GM10248 (cell line): ENCODE measurements around the gene CDHR2.
A peak's percentile ranks its signal among the peaks of the same experiment; 100 is the strongest.

ENCODE experiments used
- CTCF ChIA-PET: fragments of 300-600 bp; sonication (Branson Sonifier 250); formaldehyde crosslinking; extraction: SDS; loops from one replicate; lab custom pipeline; 2021; ENCODE audit warnings: antibody characterized with exemption; lab: Yijun Ruan, JAX
- POLR2A ChIA-PET: fragments of 350-650 bp; sonication (Branson Sonifier 250); formaldehyde crosslinking; extraction: SDS; loops from one replicate; lab custom pipeline; 2020; ENCODE audit warnings: antibody characterized with exemption; lab: Yijun Ruan, JAX
- DNase-seq: peaks from one replicate; pipeline ENCODE4 v3.0.0; 2012; ENCODE audit errors: extremely low spot score
- CTCF ChIP-seq: IDR thresholded peaks from 2 replicates; pipeline ENCODE4 v1.5.1; 2012; ENCODE audit warnings: mild to moderate bottlenecking, low read depth; ENCODE audit errors: extremely low read depth, missing control alignments, control extremely low read depth

Gene CDHR2

DNA sequence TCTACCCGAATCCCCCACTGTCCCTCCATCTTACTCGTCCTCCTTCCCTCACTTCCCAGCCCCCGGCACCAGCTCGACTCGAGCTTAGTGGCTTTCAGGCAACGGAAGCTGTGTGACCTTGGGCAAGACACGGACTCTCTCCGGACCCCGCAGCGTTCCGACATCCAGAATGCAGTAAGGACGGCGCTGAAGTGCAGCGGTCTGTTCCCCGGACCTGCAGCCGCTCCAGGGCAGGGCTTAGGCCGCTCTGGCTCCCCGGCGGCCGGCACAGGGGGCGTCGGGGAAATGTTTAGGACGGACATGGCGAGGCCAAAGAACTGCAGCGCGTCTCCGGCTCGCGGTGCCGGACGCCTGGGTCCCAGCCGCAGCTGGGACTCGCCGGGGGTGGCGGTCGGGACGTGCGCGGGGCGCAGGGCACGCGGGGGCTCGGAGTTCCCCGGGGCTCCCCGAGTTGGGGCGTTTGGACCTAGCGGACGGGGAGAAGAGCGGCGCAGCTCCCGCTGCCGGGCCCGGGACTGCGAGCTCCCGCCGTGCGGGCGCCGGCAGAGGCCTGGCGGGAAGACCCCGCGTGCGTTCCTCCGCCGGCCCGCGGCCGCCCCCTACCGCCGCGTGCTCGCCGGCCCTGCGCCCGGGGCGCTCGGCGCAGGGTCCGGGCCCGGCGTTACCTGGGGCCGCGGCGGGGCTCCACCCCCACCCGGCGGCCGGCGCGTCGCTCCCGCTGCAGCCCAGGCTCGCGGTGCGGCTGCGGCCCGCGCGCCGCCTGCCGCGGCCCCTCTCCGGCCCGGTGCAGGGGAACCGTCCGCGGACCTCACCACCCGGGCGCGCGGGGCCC, 6.3 kb upstream of the CDHR2 start:
- ChIA-PET POLR2A (interaction anchor here (0.5 to 0.6 kb wide), 4 partner anchors 21 to 366 kb away, joined by 3 to 7 read pairs (median 4); partner anchors contain the start of gene FAF2), CTCF (interaction anchor here (0.7 to 2.8 kb wide), 17 partner anchors 8 to 181 kb away, joined by 3 to 32 read pairs (median 5); partner anchors contain the start of genes CLTB, KIAA1191 and TSPAN17)
- TF ChIP-seq CTCF = peak; percentile 61
- DNase-seq = peak; percentile 64

GRCh38 chr5:176543428-176544182, 5.5 kb upstream of the CDHR2 start:
- POLR2A ChIA-PET = interaction anchor here (0.5 to 0.6 kb wide), 4 partner anchors 22 to 367 kb away, joined by 3 to 7 read pairs (median 4); partner anchors contain the start of gene FAF2
- DNase-seq = peak; percentile 73
- peak; percentile 6 for TF ChIP-seq CTCF
- CTCF ChIA-PET = interaction anchor here (0.7 to 2.8 kb wide), 15 partner anchors 9 to 181 kb away, joined by 3 to 32 read pairs (median 5); partner anchors contain the start of genes CLTB, FAF2, KIAA1191 and TSPAN17

GRCh38 chr5:176545388-176545736, 3.8 kb upstream of the CDHR2 start:
- ChIA-PET CTCF (interaction anchor here (1.5 kb wide), 1 partner anchor 87 kb away, joined by 3 read pairs; no protein-coding TSS in a partner anchor), POLR2A (no interaction called here)
- DNase-seq = no peak
- no peak for TF ChIP-seq CTCF

DNA sequence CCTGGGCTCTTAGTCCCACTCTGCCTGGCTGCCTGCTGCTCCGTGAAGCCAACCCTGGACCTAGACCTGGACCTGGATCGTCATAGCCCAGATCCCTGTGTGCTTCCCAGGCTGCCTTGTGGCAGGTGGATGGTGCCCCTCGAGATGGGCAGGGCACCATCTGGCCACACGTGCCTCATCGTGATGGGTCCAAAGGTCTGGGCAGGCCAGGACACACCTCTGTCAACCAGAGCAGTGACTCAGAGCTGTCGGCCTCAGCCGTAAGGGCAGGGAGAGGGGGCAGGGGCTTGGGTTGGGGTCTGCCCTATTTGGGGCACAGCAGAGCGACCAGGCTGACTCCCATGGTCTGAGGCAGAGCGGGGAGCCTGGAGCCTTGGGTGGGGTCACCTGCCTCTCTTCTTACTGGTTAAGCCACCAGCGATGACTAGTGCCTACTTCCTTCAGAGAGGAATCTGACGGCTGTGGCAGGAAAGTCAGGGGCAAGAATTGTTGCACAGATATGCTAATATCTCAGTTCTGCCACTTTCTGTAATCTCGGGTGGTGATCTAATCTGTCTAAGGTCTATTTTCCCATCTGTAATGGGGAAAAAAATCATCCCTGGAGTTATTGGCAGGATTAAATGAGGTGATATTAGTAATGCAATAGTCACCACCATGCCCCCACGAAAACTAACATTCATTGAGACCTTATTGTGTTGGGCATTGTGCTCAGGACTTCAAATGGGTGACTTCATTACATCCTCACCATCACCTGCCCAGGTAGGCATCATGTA, 3.2 kb upstream of the CDHR2 start:
- POLR2A ChIA-PET = no interaction called here
- CTCF ChIA-PET = interaction anchor here (1.2 kb wide), 1 partner anchor 115 kb away, joined by 3 read pairs; no protein-coding TSS in a partner anchor
- TF ChIP-seq CTCF = no peak
- no peak for DNase-seq

DNA sequence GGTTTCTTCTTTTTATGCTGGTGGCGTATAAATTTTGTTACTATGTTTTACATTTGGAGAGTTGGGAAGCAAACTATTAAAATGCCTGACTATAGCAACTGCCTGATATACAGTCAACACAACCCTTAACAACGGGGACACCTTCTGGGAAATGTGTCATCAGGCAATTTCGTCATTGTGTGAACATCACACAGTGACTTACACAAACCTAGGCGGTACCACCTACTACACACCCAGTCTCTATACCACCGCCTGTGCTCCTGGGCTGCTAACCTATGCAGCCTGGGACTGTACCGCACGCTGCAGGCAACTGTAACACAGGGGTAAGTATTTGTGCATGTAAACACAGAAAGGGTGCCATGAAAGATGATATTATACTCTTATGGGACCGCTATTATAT, 1.3 kb upstream of the CDHR2 start:
- ChIA-PET CTCF (no interaction called here), POLR2A (no interaction called here)
- no peak for TF ChIP-seq CTCF
- no peak for DNase-seq

DNA sequence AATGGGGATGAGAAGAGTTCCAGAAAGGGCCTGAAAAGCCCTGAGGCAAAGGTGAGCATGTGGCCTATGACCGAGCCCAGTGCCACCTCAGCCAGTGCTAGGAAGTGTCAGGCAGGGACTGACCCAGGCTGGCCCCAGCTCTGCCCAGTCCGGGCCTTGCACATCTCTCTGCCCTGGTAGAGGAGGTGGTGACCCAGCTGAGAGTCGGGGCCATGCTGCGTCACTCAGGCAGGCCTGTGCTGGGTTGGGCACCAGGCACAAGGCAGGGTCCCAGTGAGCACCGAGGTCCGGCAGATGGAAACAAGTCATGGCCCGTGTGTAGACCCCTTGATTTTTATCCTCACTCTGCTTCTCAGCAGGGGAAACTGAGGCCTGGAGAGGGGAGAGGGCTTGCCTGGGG, 729 bp downstream of the CDHR2 start:
- POLR2A ChIA-PET = no interaction called here
- DNase-seq = no peak
- no peak for TF ChIP-seq CTCF
- CTCF ChIA-PET = interaction anchor here (2.4 kb wide), 1 partner anchor 24 kb away, joined by 15 read pairs; no protein-coding TSS in a partner anchor
